Measurements from ENCODE around the gene FBXO9.

The FBXO9 gene

GRCh38 chr6:53065266-53066076, at the start of gene FBXO9:
FBXO9 (plus strand) TSS chr6:53065404; CDS start chr6:53065790, 386 bp downstream.
- DNase-seq: peak; percentile 55

- no peak for DNase-seq
Measured at GRCh38 chr6:53015486-53015885, 49.7 kb upstream of the FBXO9 start.

- DNase-seq: no peak
Measured at GRCh38 chr6:53018446-53018845, 46.8 kb upstream of the FBXO9 start.

- DNase-seq: peak; percentile 49
Measured at GRCh38 chr6:53020005-53020744, 45.0 kb upstream of the FBXO9 start.

- no peak for DNase-seq
Measured at GRCh38 chr6:53023323-53023722, 41.9 kb upstream of the FBXO9 start.

- DNase-seq: no peak
Measured at GRCh38 chr6:53026526-53026925, 38.7 kb upstream of the FBXO9 start.

GRCh38 chr6:53027131-53027718, 38.0 kb upstream of the FBXO9 start:
- DNase-seq: no peak

GRCh38 chr6:53028467-53028866, 36.7 kb upstream of the FBXO9 start:
- DNase-seq: no peak

GRCh38 chr6:53029257-53029656, 35.9 kb upstream of the FBXO9 start:
- DNase-seq: no peak

- no peak for DNase-seq
Measured at GRCh38 chr6:53029761-53030160, 35.4 kb upstream of the FBXO9 start.

- no peak for DNase-seq
Measured at GRCh38 chr6:53031281-53031680, 33.9 kb upstream of the FBXO9 start.

GRCh38 chr6:53032849-53033248, 32.4 kb upstream of the FBXO9 start:
- peak; percentile 41 for DNase-seq

GRCh38 chr6:53033764-53034163, 31.4 kb upstream of the FBXO9 start:
- DNase-seq: peak; percentile 48

GRCh38 chr6:53035549-53036213, 29.5 kb upstream of the FBXO9 start:
- no peak for DNase-seq

- no peak for DNase-seq
Measured at GRCh38 chr6:53038141-53038540, 27.1 kb upstream of the FBXO9 start.

GRCh38 chr6:53038596-53038995, 26.6 kb upstream of the FBXO9 start:
- DNase-seq: no peak

- peak; percentile 85 for DNase-seq
Measured at GRCh38 chr6:53041356-53041755, 23.8 kb upstream of the FBXO9 start.

- DNase-seq: peak; percentile 95
Measured at GRCh38 chr6:53042112-53042511, 23.1 kb upstream of the FBXO9 start.

- peak; percentile 84 for DNase-seq
Measured at GRCh38 chr6:53043581-53043980, 21.6 kb upstream of the FBXO9 start.

GRCh38 chr6:53044071-53044470, 21.1 kb upstream of the FBXO9 start:
- DNase-seq: peak; percentile 76

GRCh38 chr6:53044572-53044971, 20.6 kb upstream of the FBXO9 start:
- no peak for DNase-seq

- DNase-seq: no peak
Measured at GRCh38 chr6:53045891-53046673, 19.1 kb upstream of the FBXO9 start.
